CD4-positive, alpha-beta T cell treated with Interferon gamma for 1 hour (primary cell): ENCODE data around the gene RASGEF1B.
"Not testable (repeated sequence)": the region's sequence is repeated elsewhere in the genome, so short reads cannot be mapped to it uniquely, and the experiment has no call there.

ENCODE experiments used
- DNase-seq: peaks from one replicate; pipeline ENCODE4 v3.0.0-alpha.2; 2020

RASGEF1B gene

DNA sequence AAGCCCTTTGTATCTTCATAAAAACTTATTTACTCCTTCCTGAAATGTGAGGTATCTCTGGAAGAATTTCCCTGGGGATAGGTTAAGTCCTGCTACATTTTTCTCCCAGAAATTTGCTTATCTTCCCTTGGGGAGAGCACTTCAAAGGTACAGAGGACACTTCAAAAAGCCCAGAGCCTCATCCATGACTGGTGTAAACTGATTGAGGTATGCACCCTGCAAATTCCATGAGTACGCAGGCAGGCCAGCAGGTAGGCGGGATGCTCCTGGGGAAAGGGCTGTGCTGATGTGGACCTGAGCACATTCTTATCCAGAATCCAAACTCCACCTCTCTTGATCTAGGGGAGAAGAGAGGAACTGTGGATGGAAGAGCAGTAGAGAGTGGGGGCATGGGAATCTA is 26.3 kb upstream of the RASGEF1B start:
- no peak for DNase-seq

DNA sequence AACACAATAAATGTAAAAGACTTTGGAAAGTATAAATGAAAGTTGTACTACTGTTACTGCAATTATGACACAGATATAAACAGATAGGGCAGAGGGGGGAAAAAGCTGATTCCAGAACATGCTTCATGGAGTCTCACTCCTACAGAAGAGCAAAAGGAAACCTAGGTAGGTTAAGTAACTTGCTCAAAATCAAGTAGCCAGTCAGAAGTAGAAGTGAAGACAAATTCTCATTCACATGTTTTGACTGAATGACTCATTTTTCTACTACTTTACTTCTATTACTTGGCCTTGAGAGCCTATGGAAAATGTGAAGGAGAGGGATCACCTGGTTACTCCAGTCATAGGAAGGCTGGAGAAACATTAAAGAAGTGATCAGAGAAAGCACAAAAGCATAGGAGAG is 23.6 kb upstream of the RASGEF1B start:
- no peak for DNase-seq

GRCh38 chr4:81494031-81494431 is 22.3 kb upstream of the RASGEF1B start:
- DNase-seq: no peak

DNA sequence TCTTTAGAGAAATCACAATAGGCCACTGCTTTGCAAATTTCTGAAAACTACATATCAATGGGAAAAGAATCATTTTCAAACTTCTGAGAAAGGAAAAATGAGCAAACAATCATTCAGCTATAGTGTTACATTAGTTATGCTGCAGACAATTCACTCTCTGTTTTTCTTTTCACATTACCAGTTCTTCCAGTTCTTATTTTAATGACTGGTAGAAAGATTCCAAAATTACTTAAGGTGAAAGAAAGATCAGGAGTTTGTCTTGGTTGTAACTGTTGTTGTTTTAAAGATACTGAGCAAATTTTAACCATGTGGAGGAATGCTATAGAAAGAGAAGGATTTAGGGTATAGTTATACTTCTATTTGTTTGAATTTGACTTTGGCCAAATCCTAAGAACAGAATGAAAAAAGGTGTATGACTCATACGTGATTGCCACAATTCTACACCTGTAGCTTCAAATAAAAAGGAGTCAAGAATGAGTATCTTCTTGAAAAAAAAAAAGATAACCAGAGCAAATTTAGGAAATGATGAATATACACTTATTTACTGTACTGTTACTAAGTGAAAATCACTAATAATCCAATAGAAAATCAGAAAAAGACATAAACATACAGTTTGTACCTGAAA is 21.0 kb upstream of the RASGEF1B start:
- DNase-seq: no peak

- peak; percentile 5 for DNase-seq
Observed at GRCh38 chr4:81491943-81492342, 20.2 kb upstream of the RASGEF1B start.

GRCh38 chr4:81490403-81491160 is 18.9 kb upstream of the RASGEF1B start:
- peak; percentile 9 for DNase-seq

DNA sequence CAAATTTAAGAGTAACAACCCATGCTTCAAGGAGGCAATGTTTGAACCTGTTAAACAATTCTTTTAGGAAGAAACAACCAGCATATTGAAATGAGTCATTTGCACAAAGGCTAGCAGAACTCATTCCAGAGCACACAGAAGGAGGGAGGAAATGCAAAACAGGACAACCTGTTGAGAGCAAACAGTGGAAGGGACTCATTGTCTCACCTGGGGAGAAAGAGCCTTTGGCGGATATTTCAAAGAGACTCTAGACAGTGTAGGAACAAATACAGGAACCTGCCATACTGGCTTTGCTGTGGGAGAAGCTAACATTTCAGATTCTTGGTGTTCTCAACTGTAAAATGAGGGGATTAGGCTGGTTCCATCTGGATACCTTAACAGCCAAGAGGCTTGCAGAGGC is 14.8 kb upstream of the RASGEF1B start:
- DNase-seq: no peak

- DNase-seq: no peak
Observed at GRCh38 chr4:81485310-81485980, 13.7 kb upstream of the RASGEF1B start.

DNA sequence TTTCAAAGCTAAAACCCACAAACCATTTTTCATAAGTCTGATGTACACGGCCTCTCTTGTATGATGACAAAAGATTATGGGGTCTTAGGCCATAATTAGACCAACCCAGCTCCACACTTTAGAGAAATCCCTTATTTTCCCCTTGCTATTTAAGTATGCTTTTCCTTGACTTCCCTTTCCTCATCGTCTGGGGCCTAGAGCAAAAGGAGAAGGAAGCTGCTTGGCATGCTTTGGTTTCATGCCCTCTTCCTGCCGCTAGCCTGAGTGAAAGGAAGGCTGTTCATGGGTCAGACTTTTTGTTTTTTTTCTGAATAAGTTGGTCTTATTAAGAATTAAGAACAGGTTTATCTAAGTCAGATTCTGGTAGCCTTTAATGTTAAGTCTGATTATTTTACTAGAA is 10.6 kb upstream of the RASGEF1B start:
- DNase-seq: no peak

DNA sequence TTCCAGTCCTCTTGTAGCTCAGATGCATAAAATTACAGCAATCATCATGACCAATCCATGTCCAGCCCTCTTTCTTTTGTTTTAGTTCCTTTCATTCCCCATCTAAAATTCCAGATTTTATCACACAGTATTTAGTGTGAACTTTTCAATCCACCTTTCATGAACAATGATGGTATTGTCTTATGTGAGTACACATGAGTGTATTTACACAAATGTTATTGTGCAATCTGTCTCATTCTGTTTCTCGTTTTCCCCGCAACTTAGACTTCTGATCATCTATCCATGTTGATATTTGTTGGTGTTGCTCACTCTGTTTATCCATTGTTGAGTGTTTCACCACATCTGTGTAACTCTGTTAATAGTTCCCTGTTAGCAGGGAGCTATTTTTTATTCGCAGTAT is 9.4 kb upstream of the RASGEF1B start:
- no peak for DNase-seq

GRCh38 chr4:81479573-81479972 is 7.9 kb upstream of the RASGEF1B start:
- DNase-seq: not testable (repeated sequence)

- DNase-seq: not testable (repeated sequence)
Observed at GRCh38 chr4:81473331-81474265, 1.9 kb upstream of the RASGEF1B start.

- DNase-seq: no peak
Observed at GRCh38 chr4:81472281-81473182, 825 bp upstream of the RASGEF1B start.

- no peak for DNase-seq
Observed at GRCh38 chr4:81471298-81471587, 464 bp downstream of the RASGEF1B start.

GRCh38 chr4:81470456-81471297 is 1.0 kb downstream of the RASGEF1B start:
- DNase-seq: peak; percentile 82

DNA sequence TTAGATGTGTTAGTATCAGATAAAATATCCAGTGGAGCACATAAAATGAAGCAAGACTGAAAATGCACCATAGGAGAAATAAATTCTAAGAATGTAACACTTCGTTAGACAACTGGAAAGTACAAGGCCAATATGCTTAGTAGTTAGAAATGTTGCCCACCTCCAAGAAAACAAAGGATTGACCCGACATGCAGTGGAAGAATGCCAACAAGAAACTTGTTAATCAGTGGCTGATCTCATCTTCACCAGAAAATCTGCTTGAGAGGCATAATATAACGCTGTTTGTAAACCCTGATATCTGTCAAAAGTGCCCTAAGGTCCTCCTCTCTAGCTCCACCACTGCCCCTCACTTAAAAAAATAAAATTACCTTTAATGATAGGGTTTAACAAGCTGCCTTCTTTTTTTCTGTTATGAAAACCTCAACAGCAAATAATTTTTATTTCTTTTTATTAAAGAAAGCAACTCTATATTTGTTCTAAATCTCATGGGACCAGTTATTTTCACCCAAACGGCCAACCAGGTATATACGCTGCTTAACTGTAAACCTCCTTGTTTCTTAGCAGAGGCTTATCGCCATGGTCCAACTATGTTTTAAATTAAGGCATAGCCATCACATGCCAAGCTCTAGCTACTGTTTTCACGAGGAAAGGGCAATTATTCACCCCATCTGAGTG is 1.8 kb downstream of the RASGEF1B start:
- DNase-seq: no peak

- DNase-seq: no peak
Observed at GRCh38 chr4:81468678-81469077, 3.0 kb downstream of the RASGEF1B start.

DNA sequence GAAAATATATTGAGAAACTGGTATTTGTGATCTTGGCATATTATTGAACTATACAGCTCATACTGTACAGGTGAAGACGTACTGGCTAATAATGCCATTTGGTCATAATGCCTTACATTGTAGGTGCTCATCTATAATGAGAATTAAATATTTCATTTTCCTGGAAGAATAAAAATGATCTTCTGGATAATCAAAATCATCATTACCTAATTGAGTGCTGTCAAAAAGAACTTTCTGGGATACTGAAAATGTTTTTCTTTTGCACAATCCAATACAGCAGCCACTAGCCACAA is 4.1 kb downstream of the RASGEF1B start:
- no peak for DNase-seq

- DNase-seq: peak; percentile 46
Observed at GRCh38 chr4:81466841-81467671, 4.7 kb downstream of the RASGEF1B start.
